Brain microvascular endothelial cell (primary cell): ENCODE measurements around the gene ZNF667.

Source experiments
- DNase-seq: peaks from one replicate; pipeline ENCODE4 v3.0.0-alpha.2; 2020
- H3K27ac ChIP-seq: fragments of 250-450 bp; sonication (Bioruptor Pico); 2 replicates; pipeline ENCODE4 v1.5.1; 2020; ENCODE audit warnings: mild to moderate bottlenecking, moderate library complexity
- H3K27me3 ChIP-seq: fragments of 250-450 bp; sonication (Bioruptor Pico); replicated peaks from 2 replicates; pipeline ENCODE4 v1.5.1; 2020; ENCODE audit warnings: mild to moderate bottlenecking
- H3K36me3 ChIP-seq: fragments of 250-450 bp; sonication (Bioruptor Pico); replicated peaks from 2 replicates; pipeline ENCODE4 v1.5.1; 2020; ENCODE audit warnings: mild to moderate bottlenecking
- H3K4me3 ChIP-seq: 2 replicates; pipeline ENCODE4 v1.5.1; 2011; ENCODE audit warnings: low read depth, mild to moderate bottlenecking, control low read depth, low read length, moderate library complexity
- CTCF ChIP-seq: IDR thresholded peaks from 2 replicates; pipeline ENCODE4 v1.5.1; 2011; ENCODE audit warnings: low read depth, mild to moderate bottlenecking, moderate library complexity, low read length, control low read depth, inconsistent platforms; ENCODE audit errors: missing control alignments
- in situ Hi-C: cut with HindIII; loops from 2 replicates; pipeline ENCODE4 v1.10.0; 2017; ENCODE audit warnings: low sequenced_read_pairs, low pct_ligation_motif_present

ZNF667 gene

DNA sequence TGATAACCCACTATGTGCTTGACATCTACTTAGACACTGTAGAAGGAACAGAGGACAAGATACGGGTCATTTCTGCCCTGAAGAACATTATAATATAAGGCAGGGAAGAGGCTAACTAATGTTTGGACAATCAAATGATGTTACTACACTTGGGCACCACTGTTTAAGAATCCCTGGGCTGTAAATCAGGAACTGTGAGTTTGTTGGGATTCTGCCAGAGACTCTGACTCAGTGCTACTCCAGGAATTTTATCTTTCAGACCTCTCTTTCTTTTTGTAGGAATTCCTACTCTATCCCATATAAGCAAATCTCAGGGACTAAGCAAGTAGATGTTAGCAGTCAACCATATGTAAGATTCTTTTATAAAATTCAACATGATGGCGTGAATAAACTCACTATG, 27.4 kb upstream of the ZNF667 start:
- Histone ChIP-seq H3K36me3 (no peaks in the 10 kb centered on the region), H3K4me3 (no peak overlapping the region), H3K27me3 (no peaks in the 10 kb centered on the region), H3K27ac (no peak overlapping the region)
- peak; percentile 54 for DNase-seq
- no peak for TF ChIP-seq CTCF
- in situ Hi-C loops: no loop called here

DNA sequence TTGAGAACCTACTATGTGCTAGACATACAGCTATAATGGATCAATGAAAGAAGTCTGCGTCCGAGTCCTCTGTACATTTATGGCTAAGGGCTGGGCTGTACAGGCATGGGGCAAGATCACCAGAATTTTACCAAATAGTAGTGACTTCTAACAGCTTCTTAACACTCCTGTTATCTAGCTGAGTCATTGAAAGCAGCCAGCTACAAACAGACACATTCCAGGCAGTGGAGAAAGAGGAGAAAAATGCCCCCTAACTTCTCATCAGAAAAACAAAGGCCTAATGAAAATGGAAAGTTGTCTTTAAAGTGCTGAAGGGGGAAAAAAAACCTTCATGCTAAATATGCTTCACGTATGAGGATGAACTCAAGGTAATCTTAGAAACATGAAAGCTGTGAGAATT, 14.3 kb upstream of the ZNF667 start:
- TF ChIP-seq CTCF: no peak
- peaks cover 4% of the 10 kb centered on the region for H3K36me3 ChIP-seq
- H3K27me3 ChIP-seq: no peaks in the 10 kb centered on the region
- in situ Hi-C loops: no loop called here
- peak; percentile 12 for DNase-seq
- H3K27ac ChIP-seq: no peak overlapping the region
- H3K4me3 ChIP-seq: no peak overlapping the region

DNA sequence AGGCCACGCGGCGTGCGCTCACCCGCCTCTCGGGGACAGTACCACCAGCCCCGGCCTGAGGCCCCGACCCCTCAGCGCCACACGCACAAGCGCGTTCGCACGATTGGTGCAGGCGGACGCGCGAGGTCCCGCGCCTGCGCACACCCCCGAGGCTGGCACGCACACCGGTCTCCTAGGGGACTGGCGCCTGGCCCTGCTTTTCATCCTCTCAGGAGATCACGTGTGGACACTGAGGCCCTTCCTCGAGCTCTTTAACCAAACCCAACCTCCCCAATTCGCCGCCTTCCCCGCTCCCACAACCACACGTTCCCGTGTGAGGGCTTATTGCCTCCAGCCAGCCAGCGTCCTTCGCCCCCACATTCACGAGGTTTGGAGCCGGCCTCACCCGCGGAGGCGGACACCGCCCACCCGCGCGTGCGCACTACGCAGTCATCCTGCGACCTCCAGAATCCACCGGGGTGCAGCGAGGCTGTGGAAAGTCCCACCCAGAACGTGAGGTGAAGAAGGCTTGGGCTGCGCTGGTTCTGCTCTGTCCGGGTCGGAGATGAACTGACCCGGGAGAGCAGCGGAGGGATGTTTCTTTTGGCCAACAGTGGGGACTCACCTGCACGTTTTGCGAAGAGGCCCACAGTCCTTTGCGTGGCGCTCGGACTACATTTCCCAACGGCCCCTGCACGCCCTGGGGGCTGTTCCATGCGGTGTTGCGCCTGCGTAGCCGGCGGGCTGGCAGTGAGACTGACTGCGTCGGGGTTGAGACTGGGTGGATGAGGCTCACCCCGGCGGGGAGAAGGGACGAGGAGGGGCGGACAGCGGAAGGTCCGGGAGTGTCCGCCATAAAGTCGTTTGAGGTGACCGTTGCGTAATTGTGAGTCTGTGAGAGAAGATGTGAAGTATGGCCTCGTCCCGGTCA, 539 bp upstream of the ZNF667 start:
- Histone ChIP-seq H3K4me3 (peak overlapping the region; percentile 75), H3K27me3 (no peaks in the 10 kb centered on the region), H3K27ac (peak overlapping the region; percentile 93), H3K36me3 (no peaks in the 10 kb centered on the region)
- DNase-seq: peak; percentile 90
- no peak for TF ChIP-seq CTCF
- in situ Hi-C loops: no loop called here

DNA sequence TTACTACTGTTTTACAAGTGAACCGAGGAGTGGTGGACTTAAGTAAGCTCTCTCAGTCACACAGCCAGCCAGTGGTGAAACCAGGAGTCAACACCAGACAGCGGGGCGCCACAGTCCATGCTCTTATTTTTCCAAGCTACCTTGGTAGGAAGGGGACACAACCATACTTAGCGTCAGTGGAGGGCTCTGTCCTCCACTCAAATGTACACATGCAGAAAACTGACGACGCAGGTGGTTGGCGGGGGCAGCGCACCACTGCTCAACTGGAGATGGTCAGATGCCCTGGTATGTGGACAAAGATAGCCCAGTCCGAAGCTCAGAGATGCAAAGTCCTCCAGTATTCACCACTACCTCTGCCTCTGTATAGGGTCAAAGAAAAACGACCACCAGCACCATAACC, 1.1 kb downstream of the ZNF667 start:
- Histone ChIP-seq H3K27ac (no peak overlapping the region), H3K4me3 (peak overlapping the region; percentile 75), H3K36me3 (no peaks in the 10 kb centered on the region), H3K27me3 (no peaks in the 10 kb centered on the region)
- TF ChIP-seq CTCF: no peak
- in situ Hi-C loops: no loop called here
- DNase-seq: no peak

DNA sequence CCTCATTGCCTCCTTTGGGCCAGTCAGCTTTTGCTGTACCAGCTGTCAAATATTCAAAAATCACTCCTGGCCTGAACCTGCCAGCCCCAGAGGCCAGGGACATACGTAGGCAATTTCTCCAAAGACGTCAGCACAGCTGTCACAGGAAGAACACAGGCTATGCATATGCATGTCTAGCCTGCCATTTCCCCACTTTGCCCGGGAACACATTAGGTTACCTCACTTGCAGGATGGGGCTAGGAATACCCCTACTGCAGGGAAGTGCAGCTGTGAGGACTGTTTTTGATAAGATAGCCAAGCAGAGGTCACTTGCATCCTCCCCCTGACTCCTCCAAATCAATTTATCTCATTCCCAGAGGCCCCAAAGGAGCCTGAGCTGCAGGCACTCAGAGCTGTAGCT, 2.8 kb downstream of the ZNF667 start:
- Histone ChIP-seq H3K27ac (no peak overlapping the region), H3K4me3 (no peak overlapping the region), H3K36me3 (no peaks in the 10 kb centered on the region), H3K27me3 (no peaks in the 10 kb centered on the region)
- in situ Hi-C loops: no loop called here
- no peak for TF ChIP-seq CTCF
- DNase-seq: no peak
